ENCODE measurements around the gene IMPA2.
"Not testable (repeated sequence)": the region's sequence is repeated elsewhere in the genome, so short reads cannot be mapped to it uniquely, and the experiment has no call there.

IMPA2 gene

DNA sequence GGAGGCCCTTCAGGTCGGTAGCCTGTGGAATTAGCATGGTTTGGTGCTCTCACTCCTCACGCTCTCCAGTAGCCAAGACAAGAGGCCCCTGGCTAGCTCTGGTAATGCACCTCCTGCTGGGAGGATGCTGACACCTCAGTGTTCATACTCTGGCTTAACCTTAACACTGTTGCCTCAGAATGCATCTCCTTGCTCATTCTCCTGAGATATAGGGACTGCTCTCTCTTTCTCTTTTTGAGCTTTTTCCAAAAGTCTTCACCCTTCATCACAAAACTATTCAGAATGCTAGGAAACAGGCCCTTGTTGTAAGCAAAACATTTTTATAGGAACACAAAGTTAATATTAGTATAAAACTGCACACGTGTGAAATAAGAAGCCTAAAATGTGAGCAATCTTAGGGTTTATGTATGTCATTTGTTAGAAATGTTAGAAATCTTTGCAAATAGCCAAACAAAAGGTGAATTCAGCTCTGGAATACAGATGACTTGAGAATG lies 17.3 kb upstream of the IMPA2 start:
- no peak for DNase-seq

DNA sequence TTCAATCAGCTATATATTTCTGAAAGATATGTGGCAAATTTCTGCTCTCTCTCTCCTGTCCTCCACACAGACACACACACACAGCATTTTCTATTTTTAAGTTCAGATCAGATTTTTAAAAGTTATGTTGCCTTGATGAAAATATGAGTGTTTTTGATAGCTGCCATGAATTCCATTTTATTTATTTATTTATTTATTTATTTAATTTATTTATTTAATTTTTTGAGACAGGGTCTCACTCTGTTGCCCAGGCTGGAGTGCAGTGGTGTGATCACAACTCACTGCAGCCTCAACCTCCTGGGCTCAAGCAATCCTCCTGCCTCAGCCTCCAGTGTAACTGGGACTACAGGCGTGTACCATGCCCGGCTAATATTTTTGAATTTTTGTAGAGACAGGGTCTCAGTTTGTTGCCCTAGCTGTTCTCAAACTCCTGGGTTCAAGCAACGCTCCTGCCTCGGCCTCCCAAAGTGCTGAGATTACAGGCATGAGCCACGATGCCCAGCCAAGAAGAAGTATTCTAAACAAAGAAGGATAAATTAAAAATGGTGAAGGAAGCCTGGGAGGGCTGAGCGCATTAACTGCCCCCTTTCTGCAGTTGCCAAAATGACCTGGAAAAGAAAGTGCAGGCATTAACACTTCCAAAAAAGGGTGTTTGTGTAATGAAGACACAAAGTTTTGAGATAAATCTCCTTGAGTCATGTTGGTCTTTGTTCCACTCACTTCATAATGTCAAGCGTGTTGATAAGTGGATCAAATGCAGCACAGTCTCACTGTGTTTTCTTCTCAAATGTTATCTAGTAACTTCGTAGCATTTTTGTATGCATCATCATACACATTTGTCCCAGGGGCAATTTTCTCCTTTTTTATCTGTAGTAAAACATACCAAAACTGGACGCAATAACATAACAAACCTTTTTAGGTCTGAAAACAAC lies 11.1 kb upstream of the IMPA2 start:
- DNase-seq, result no peak

DNA sequence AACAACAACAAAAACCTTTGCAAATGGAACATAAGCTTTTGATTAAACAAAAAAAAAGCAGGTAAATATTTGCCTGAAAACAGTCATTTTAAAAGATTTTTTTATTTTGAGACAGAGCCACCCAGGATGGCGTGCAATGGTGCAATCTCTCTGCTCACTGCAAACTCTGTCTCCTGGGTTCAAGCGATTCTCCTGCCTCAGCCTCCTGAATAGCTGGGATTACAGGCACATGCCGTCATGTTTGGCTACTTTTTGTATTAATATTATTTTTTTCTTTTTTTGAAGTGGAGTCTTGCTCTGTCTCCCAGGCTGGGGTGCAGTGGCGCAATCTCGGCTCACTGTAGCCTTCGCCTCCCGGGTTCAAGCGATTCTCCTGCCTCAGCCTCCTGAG lies 10.5 kb upstream of the IMPA2 start:
- DNase-seq, result not testable (repeated sequence)

DNA sequence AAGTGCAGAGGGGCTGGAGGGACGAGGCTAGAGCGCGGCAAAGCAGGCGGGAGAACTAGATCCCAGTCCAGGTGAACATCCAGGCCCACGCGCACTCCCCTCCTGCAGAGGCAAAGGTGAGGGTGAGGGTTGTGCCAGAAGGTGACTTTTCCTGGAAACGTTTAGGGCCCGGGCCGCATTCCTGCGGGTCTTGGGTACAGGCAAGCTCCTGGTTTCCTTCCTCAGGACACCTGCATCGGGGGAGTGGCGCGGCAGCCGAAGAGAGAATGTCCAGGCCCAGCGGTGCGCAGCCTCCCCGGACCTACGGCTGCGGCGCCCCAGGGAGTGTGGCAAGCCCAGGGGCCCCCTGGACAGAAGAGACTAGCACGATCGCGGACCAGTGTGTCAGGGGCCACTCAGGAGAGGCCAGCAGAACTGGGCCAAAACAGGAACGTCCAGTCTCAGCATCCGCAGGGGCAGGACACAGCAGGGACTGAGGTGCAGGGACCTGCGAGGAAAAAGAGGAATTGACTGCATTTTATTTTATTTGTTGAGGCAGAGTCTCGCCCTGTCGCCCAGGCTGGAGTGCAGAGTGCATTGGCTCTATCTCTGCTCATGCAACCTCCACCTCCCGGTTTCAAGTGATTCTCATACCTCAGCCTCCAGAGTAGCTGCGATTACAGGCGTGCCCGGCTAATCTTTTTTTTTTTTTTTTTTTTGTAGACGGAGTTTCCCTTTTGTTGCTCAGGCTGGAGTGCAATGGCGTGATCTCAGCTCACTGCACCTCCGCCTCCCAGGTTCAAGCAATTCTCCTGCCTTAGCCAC lies 8.7 kb upstream of the IMPA2 start:
- DNase-seq, result no peak

DNA sequence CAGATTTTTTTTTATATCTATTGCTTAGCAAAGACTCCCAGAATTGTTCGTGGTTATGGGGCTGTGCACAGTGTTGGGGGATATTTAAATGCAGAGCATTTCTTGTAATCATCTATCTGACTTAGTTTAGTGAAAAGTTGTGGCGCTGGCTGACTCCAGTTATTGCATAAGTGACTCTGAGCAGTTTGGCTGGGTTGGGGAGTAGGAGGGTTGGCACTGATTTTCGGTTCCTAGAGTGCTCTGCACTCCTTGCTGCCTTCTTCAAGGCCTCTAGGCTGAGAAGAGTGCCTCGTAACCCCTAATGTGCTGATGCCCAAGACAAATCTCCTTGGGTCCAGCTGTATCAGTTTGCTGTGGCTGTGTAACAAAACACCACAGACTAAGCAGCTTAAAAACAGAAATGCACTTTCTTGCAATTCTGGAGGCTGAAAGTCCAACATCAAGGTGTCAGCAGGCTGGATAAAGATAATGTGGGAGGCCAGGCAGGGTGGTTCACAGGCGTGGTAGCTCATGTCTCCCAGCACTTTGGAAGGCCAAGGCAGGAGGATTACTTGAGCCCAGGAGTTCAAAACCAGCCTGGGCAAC lies 6.5 kb upstream of the IMPA2 start:
- DNase-seq, result no peak

DNA sequence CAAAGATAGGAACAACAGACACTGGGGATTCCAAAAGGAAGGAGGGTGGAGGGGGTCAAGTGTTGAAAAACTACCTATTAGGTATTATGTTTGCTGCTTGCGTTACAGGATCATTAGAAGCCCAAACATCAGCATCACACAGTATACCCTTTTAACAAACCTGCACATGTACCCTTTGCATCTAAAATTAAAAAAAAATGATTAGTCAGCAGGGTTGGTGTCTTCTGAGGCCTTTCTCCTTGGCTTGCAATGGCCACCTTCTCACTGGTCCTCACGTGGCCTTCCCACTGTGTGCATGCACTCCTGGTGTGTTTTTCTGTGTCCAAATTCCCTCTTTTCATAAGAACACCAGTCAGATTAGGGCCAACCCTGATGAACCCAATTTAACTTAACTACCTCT lies 5.6 kb upstream of the IMPA2 start:
- DNase-seq, result no peak

DNA sequence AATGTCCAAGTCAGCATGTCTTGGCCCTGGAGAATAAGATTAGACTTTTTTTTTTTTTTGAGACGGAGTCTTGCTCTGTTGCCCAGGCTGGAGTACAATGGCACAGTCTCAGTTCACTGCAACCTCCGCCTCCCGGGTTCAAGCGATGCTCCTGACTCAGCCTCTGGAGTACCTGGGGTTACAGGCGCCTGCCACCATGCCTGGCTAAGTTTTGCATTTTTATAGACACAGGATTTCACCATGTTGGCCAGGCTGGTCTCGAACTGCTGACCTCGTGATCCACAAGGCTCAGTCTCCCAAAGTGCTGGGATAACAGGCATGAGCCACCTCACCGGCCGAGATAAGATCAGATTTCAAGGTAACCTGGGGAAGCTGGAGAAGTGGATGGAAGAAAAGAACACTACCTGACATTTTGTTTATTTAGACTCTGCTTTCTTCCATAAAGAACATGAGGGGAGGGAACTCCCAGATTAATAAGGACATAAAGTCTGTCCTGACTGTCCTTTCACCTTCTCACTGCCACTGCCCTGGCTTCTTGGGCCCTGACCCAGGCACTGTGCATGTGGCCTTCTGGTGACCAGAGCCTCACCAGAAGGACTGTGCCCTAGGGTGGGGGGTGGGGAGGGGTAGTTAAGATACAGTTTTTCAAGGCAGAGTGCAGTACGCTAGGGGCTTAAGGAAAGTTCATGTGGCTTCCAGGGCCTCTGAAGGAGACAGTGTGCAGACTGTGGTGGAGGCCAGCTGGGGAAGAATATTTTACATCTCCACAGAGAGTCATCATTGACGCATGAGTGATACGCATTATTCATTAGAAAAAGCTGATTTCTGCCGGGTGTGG lies 4.8 kb upstream of the IMPA2 start:
- DNase-seq, result no peak

DNA sequence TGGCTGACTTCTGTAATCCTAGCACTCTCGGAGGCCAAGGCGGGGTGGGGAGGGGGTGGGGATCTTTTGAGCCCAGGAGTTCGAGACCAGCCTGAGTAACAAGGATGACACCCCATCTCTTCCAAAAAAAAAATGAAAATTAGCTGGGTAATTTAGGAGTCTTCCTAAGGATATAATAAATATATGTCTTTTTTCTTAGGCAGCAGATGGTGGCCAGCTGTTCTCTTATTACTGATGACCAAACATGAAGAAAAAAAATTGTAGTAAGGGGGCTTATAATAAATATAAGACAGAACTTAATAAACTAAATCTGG lies 4.2 kb upstream of the IMPA2 start:
- DNase-seq, result no peak

DNA sequence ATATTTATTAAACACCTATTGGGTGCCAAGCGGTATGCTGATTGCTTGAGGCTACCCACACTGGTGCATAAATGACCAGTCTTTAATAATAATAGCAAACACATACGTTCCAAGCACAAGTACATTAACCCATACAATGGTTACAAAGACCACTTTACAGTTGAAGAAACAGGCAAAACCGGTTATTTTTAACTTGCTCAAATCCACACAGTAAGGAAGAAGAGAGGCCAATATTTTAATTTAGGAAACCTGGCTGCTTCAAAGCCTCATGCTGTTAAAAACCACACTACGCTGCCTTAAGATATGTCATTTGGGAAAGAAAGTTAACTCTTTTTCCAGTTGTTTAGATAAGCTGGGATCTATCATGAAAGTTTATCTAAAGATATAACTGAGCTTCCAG lies 2.4 kb upstream of the IMPA2 start:
- DNase-seq, result no peak

DNA sequence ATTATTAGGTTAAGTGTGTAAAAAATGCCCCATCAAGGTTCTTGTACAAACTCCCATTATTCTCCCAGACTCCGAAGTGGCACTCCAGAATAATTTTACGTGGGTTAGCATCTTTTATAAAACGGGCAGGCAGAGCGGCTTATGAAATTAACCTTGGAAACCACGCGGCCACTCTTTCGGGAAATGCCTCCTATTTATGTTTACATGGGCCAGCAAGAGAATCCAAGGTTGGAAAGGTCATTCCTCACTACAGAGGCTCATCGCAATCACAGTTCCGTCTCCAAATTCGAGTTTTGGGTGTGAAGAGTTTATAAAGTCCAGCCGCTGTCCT lies 1.2 kb upstream of the IMPA2 start:
- no peak for DNase-seq

DNA sequence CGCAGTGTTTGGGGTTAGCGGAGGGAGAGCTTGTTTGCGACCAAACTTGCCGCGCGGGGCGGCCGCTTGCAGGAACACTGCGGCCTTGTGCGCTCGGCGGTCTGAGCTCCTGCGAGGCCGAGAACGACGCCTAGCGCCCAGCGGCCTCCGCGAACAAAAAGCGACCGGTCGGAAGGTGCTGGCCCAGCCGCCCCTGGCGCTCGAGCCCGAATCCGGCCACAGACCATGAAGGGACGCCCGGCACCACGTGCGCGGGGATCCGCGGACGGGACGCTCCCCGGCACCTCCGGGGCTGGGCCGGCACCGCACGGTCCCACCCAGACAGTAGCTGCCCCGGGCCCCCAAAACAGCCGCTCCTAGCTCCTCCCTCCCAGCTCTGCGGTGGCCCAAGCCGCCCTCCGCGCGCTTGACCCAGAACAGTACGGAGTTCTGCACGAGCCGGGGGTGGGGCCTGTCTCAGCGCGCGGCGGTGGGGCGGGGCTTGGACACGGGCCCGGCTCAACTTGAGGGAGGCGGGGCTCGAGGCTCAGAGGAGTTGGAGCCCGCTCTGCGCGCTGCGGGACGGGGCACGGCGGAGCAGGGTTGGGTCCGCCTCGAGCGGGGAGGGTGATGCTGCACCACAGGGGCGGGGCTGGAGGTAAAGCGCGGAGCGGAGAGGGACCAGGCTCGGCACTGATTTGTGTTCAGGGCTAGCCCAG lies 664 bp upstream of the IMPA2 start:
- peak; percentile 97 for DNase-seq

DNA sequence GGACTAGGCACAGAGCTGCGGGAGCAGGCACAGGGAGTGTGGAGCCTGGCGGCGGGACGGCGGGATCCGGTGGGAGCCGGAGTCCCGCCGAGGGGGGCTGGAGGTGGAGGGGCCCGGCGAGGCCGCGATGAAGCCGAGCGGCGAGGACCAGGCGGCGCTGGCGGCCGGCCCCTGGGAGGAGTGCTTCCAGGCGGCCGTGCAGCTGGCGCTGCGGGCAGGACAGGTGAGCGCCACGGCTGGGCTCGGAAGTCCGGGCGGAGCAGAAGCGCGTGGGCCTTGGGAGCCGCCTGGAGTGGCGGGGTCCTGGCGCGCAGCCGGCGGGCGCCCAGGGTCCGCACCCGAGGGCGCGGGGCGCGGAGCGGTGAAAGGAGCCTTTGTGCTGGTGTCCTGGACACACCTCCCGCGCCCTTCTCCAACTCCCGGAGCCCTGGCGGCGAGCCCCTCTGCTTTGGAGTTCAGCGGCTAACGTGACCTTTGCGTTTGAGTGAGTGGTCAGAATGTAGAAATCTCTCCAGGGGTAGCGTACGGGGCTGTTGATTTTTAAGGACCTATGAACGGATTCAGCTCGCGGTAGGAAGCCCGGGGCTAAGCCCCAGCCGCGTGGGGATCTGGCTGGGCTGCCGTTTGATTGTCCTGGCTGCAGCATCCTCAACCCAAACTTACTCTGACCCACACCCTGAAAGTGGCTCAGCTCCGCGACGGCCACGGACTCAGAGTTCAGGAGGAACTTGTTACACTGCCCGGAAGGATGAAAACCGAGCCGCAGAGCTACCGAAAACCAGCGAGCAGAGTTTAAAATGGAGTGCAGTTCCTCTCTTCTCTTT lies 448 bp downstream of the IMPA2 start:
- peak; percentile 7 for DNase-seq

DNA sequence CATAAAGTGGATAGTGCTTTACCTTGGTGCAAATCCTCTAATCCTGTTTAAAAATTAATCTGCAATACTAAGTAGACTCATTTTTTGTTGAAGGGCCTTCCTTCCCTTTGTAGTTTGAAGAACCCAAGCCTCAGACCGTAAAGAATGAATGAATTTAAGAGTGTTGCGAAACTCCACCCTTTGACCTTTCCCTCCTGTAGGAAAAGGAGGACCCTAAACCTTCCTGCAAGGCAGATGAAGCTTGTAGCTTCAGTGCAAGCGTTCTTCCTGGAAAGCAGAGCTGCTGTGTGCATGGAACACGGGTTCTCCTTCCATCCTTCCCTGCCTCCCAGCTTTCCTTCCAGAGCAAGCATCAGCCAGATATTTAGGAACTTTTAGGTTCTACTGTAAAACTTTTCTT lies 1.7 kb downstream of the IMPA2 start:
- DNase-seq, result no peak

DNA sequence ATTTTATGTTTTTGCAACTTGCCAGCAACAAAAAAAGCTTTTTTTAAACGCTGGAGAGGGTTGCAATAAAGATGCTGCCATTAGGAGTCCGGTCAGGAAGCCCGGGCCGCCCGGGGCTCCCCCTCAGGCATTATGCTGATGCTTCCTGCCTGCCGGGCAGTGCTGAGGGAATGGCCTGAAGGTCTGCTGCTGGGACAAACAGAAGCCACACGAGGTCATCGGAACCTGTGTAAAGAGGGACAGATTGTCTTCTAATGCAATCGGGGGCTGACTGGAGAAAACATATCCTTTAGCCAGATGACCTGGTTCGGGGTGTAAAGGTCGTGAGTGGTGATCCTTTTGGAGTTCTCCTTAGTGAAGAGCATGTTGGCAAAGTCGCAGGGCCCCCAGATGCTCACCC lies 2.3 kb downstream of the IMPA2 start:
- DNase-seq, result no peak

DNA sequence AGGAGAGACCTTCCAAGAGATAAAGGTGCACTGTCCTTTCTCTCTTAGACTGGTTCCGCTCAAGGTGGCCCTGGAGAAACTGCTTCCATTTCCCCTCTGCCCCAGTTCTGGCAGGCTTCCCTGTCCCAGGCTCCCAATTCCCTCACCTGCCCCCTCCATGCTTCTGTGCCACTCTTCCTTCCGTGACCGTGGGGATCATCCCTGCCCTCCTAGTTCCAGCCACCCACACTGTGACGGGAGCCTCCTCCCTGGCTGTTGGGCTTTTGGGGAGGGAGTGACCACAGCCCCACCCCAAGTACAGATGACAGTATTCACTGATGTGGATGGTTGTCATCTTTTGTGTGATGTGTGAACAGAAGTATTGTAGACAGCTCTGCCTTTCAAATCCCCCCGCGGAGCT lies 2.8 kb downstream of the IMPA2 start:
- no peak for DNase-seq

DNA sequence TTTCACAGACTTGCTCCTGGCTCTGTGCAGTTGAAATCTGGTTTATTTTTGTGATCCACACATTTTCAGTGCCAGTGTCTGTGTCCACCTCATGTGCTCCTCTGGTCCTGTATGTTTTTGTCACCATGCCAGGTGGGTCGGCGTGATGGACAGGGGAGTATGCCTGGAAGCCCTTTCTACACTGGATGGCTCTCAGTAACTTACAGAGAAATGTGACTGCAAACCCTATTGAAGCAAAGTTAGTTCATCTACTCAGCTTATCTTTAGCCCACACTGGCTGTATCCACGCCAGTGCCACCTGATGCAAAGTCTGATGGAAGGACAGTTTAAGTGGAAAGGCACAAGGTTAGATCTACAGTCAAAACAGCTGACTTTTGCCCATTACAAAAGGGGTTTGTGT lies 4.3 kb downstream of the IMPA2 start:
- DNase-seq, result no peak

DNA sequence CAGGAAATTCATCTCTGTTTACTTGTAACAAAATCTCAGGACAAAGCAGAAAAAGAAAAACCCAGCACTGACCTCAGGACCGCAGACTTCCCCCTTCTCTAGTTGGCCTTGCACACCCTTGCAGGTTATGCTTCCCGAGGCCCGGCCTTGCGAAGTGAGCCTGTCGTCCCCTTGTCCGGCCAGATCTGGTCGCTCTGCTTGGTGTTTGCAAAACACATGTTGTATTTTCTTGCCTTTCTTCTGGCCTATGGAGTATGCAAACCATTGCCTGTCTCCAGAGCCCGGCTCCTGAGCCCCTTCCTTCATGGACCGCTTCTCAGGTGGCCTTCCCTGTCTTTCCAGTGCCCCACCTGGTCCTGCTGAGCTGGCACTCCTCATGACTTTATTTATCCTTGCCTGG lies 4.8 kb downstream of the IMPA2 start:
- DNase-seq, result no peak

DNA sequence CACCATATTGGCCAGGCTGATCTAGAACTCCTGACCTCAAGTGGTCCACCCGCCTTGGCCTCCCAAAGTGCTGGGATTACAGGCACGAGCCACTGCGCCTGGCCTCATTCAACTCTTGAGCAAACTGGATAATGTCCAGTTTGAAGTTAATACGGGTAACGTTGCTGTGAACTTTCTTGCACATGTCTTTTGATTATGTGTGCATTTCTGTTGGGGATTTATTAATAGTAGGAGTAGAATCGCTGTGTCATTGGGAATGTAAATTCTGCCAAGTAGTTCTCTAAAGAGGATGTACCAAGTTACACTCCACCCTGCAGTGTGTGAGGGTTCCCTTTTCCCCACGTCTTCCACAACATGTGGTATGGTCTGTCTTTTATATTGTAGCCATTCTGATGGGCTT lies 6.2 kb downstream of the IMPA2 start:
- no peak for DNase-seq

DNA sequence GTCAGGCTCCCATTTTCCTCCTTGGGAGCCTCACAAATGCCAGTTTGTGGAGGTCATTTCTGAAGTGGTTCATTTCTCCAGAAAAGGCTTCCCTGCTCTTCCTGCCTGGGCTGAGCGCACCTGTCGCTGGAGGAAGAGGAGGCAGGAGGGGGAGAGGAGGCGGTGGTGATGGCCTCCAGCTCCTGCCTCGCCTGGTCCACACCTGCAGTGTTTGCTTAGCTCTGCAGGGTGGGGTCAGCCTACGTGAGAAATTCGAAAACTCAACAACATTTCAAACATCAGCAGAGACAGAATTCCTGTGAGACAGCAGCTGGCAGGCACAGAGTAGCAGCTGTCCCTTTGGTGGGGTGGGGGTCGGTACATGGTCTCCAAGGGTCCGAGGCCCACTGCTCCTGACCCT lies 7.9 kb downstream of the IMPA2 start:
- no peak for DNase-seq

DNA sequence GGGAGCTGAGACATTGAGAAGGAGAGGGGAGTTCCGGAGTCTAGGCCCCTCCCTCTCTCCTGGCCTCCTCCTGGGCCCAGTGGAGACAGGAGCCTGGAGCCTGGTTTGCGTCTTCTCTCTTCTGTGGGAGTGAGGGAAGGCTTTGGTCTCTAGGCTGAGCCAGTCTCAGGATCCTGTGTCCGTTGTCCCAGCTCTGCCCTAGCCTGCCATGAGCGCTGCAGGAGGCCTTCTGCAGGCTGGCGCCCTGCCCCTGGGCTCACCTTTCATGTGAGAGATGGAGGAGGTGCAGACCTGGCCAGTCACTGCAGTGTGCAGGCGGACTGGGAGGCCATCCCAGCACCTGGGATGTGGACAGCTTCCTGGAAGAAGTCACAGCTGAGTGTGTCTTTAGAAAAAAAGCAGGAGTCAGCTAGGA lies 8.7 kb downstream of the IMPA2 start:
- no peak for DNase-seq

DNA sequence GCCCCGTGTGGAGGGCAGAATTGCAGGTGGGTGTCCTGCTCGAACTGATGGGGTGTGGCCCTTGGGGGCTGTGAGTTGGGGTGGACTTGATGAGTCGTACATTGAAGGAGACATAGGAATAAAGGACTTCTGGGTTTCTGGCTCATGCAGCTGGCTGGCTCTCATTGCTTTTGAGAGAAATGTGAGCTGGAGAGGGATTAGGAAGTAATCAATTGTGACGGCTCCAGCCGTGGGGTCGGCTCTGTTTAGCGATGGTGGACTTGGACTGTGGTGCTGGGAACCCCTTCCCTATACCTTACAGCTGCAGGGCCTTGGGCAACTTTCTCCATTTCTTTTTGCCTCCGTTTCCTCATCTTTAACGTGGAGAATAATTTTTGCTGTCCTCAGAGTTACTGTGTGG lies 9.2 kb downstream of the IMPA2 start:
- DNase-seq, result no peak
